CD4-positive, alpha-beta T cell treated with Interleukin-17A for 4 hours (primary cell): ENCODE measurements around the gene ZG16.
"Not testable (repeated sequence)": the region's sequence is repeated elsewhere in the genome, so short reads cannot be mapped to it uniquely, and the experiment has no call there.

ENCODE experiments used
- DNase-seq: peaks from one replicate; pipeline ENCODE4 v3.0.0-alpha.2; 2020; ENCODE audit warnings: mixed read lengths

Gene ZG16

GRCh38 chr16:29753516-29753915 lies 24.5 kb upstream of the ZG16 start:
- no peak for DNase-seq

- peak; percentile 20 for DNase-seq
Measured at GRCh38 chr16:29756654-29757053, 21.4 kb upstream of the ZG16 start.

DNA sequence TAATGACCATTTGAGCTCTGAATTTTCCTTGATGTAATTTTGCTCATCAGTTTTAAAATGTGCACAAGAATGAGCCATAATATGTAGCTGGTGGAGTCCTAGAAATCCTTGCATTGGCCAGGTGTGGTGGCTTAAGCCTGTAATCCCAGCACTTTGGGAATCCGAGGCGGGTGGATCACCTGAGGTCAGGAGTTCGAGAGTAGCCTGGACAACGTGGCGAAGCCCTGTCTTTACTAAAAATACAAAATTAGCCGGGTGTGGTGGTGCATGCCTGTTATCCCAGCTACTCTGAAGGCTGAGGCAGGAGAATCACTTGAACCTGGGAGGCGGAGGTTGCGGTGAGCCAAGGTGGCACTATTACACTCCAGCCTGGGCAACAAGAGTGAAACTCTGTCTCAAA lies 21.0 kb upstream of the ZG16 start:
- not testable (repeated sequence) for DNase-seq

DNA sequence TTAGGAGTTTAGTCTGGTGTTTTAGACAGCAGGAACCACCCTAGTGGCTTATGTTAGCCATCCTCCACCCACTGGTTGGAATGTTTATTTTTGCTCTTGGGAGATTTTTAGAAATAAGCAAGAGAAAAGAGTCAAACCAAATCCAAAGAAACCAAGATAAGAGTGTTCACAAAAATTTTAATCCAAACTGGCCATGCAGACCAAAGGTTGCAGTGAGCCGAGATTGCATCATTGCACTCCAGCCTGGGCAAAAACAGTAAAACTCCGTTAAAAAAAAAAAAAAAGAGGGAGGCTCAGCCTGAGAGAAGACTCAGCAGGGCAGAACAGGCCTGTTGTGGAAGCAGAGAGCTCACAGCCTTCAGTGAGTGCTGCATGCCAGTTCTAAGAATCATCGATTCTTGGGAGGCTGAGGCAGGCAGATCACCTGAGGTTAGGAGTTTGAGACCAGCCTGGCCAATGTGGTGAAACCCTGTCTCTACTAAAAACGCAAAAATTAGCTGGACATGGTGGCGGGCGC lies 20.0 kb upstream of the ZG16 start:
- no peak for DNase-seq

- no peak for DNase-seq
Measured at GRCh38 chr16:29760567-29761279, 17.3 kb upstream of the ZG16 start.

- not testable (repeated sequence) for DNase-seq
Measured at GRCh38 chr16:29761280-29761651, 16.8 kb upstream of the ZG16 start.

- DNase-seq = no peak
Measured at GRCh38 chr16:29761882-29762281, 16.2 kb upstream of the ZG16 start.

GRCh38 chr16:29763326-29763725 lies 14.7 kb upstream of the ZG16 start:
- no peak for DNase-seq

- DNase-seq = no peak
Measured at GRCh38 chr16:29765167-29766032, 12.7 kb upstream of the ZG16 start.

- no peak for DNase-seq
Measured at GRCh38 chr16:29766571-29766970, 11.5 kb upstream of the ZG16 start.

GRCh38 chr16:29767062-29767461 lies 11.0 kb upstream of the ZG16 start:
- DNase-seq = no peak

DNA sequence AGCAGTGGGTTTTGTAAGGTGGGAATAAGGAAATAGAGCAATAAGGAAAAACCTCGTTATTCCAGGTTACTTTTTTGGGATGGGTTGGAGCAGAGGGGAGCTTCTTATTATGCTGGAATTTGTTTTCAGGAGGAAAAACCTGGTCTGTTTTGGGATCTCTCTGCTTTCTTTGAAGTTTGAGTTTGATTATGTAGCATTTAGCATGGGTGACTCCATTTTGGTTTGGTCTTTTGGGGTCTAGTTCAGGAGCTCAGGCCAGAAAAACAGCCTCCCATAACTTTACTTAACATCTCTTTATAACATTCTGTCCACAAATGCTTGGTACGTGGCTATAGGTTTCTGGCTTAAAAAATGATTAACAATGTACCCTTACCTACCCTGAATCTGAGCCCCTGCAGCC lies 8.5 kb upstream of the ZG16 start:
- DNase-seq = no peak

DNA sequence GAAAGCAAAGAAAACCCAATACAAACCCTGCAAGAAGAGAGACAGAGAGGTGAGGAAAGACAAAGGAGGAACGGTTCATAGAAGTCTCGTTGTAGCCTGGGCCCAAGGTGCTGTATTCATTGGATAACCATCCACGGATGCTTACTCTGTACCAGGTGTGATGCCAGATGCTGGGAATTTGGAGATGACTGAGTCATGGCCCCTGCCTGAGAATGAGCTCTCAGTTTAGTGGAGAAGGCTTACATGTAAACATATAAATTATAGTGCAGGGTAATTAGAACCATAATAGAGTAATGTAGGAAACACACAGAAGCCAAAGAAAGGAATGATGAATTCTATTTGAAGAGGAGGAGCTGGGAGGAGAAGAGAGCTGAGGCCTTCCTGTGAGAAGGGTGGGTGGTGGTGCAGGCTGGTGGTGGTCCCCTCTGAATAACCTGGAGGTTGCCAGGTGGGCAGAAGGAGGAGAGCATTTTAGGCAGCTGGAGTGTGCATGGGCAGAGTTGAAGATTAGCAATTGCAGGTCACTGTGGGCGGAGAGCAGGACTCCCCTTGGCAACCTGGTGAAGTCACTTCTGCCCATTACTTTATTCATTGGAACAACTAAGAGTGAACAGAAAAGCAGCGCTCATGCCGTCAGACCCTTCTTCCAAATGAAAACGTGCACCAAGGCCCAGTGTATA lies 7.7 kb upstream of the ZG16 start:
- no peak for DNase-seq

DNA sequence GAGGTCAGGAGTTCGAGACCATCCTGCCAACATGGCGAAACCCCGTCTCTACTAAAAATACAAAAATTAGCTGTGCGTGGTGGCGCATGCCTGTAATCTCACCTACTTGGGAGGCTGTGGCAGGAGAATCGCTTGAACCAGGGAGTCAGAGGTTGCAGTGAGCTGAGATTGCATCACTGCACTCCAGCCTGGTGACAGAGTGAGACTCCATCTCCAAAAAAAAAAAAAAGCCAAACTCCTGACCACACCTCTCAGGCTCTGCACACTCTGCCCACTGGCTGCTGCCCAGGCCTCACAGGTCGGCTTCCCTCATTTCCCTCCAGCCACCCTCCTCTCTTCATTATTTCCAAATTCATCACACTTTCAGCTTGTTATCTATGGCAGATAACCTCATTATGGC lies 5.7 kb upstream of the ZG16 start:
- DNase-seq = not testable (repeated sequence)

- no peak for DNase-seq
Measured at GRCh38 chr16:29774730-29775129, 3.3 kb upstream of the ZG16 start.

DNA sequence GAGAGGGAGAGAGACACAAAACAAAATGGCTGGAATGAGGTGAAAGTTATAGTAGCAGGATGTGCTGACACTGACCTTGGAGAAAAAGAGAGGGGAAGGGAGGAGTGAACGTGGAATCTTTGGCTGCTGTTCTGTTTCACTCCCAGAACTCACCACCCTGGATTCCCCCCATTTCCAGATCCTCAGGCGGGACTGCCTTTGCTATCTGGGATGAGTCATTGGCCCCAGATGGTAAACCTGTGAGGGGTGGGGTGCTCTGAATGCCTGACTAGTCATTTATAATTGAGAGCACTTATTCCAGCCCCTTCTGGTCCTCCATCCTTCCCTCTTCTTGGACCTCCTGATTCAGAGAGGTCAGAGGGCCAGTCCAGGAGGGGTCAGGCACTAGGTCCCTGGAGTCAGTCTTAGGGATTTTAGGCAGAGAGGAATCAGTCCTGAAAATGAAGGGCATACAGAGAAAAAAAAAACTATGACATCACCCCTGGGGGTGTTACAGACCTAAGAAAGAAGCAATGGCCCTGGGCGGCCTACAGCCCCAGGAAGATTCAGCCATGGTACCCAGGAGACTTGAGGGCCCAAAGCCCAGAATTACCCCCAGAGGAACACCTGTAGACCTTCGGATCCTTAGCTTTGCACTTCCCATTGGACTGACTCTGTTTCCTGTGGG lies 2.2 kb upstream of the ZG16 start:
- DNase-seq = no peak

GRCh38 chr16:29779474-29779873 lies 1.4 kb downstream of the ZG16 start:
- DNase-seq = no peak

GRCh38 chr16:29783094-29783953 lies 5.3 kb downstream of the ZG16 start:
- not testable (repeated sequence) for DNase-seq

GRCh38 chr16:29784157-29784556 lies 6.1 kb downstream of the ZG16 start:
- DNase-seq = peak; percentile 30

GRCh38 chr16:29784901-29785500 lies 6.9 kb downstream of the ZG16 start:
- DNase-seq = peak; percentile 86

- DNase-seq = not testable (repeated sequence)
Measured at GRCh38 chr16:29787155-29787554, 9.1 kb downstream of the ZG16 start.
